ENCODE data around the gene C2CD4B.

GRCh38 chr15:62209821-62210220, 44.7 kb upstream of the C2CD4B start:
- TF ChIP-seq RFX5 (IDR thresholded peaks at IDR 0.05; ENCODE audit: low read depth, low read length) (no peak), ZSCAN5A (CRISPR knock-in tag; IDR thresholded peaks at IDR 0.05; ENCODE audit: borderline replicate concordance) (no peak), ZNF510 (CRISPR knock-in tag; IDR thresholded peaks at IDR 0.05; ENCODE audit: low read depth) (no peak), ZNF512 (CRISPR knock-in tag; IDR thresholded peaks at IDR 0.05) (no peak), CTCF (CRISPR knock-in tag; IDR thresholded peaks at IDR 0.05) (no peak), TCF7L2 (IDR thresholded peaks at IDR 0.05; ENCODE audit: low read depth, low read length) (no peak), ZFX (CRISPR knock-in tag; IDR thresholded peaks at IDR 0.05; ENCODE audit: low read depth) (no peak), ZNF329 (CRISPR knock-in tag; IDR thresholded peaks at IDR 0.05; ENCODE audit: low read depth) (no peak), ZBTB49 (CRISPR knock-in tag; IDR thresholded peaks at IDR 0.05; ENCODE audit: borderline replicate concordance) (no peak)
- TF ChIP-seq, protein P1, sequence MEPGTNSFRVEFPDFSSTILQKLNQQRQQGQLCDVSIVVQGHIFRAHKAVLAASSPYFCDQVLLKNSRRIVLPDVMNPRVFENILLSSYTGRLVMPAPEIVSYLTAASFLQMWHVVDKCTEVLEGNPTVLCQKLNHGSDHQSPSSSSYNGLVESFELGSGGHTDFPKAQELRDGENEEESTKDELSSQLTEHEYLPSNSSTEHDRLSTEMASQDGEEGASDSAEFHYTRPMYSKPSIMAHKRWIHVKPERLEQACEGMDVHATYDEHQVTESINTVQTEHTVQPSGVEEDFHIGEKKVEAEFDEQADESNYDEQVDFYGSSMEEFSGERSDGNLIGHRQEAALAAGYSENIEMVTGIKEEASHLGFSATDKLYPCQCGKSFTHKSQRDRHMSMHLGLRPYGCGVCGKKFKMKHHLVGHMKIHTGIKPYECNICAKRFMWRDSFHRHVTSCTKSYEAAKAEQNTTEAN (CRISPR knock-in tag; conservative IDR thresholded peaks at IDR 0.05): no peak
